ENCODE results near the gene MLIP. TPM values are rescaled to one million over a fixed set of nuclear protein-coding genes. Genes with fewer than 3 reads are reported as not detected.

The MLIP gene
- total RNA-seq, 1 experiment from 2014 or later, result not detected

DNA sequence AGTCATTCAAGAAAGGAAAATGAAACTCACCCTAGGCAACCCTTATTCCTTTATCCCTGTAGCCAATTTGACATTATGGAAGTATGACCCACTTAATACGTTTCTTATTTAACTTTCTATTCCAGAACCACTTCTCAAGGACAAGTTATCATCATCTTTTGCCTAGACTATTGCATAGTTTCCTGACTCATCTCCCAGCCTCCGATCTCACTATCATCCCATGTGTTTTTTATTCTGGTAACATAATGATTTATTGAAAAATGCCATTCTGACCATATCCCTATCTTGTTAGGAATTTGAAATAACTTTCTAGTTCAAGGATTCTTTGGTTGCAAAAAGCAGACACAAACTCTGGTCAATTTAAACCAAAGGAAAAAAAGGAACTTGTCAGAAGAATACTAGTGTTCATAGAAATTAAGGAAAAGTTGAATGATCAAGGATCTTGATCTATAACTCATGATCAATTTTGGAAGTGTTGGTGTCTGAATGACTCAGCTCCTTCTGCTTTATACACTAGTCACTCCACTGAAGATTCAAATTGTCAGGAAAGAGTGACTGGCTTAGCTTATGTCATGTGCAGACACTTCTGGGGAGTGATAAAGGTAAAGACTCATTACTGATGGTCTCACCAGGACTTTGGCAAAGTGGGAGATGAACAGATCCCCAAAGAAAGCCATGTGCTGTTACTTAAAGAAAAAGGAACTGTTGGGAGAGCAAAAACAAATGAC lies 188.5 kb downstream of the MLIP start:
- H3K4me3 Mint-ChIP-seq, result no peak overlapping the region
- ATAC-seq (no peak), DNase-seq (ENCODE audit: low spot score) (no peak)
- CTCF ChIA-PET, result no interaction called here
- H3K9me3 Mint-ChIP-seq, result peaks cover 6% of the 10 kb centered on the region
- no peaks in the 10 kb centered on the region for H3K27me3 Mint-ChIP-seq (ENCODE audit: low read depth)
- POLR2A ChIA-PET, result no interaction called here
- TF ChIP-seq HMGA2 (CRISPR knock-in tag; IDR thresholded peaks at IDR 0.05), result no peak
- TF ChIP-seq JAZF1 (CRISPR knock-in tag; IDR thresholded peaks at IDR 0.05), result no peak
- no peak for TF ChIP-seq RORB (CRISPR knock-in tag; IDR thresholded peaks at IDR 0.05)
- no peak for TF ChIP-seq ZNF219 (CRISPR knock-in tag; IDR thresholded peaks at IDR 0.05; ENCODE audit: borderline replicate concordance)
- TF ChIP-seq, protein P1, sequence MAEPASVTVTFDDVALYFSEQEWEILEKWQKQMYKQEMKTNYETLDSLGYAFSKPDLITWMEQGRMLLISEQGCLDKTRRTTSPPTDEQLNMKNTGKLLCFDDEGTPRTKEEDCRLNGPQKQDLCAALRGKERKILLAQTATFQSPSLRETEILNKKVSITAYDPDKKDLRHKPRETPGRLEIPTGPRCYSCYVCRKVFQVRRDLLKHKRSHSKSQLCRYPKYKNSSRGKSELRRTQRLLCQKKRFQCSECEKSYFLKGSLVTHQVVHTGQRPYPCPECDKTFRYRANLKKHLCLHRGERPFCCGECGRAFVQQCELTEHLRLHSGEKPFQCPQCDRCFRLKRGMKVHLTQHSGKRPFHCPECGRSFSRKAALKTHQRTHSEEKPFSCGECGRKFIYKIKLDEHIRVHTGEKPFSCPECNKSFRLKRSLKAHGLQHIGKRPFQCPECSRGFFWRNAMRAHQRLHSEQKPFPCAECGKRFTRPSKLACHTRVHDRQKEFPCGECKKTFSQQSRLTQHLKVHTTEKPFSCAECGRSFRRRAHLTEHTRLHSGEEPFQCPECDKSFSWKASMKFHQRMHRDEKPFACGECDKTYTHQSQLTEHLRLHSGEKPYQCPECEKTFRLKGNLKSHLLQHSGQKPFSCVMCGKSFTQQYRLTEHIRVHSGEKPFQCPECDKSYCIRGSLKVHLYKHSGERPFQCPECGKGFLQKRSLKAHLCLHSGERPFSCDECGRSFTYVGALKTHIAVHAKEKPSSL (CRISPR knock-in tag; conservative IDR thresholded peaks at IDR 0.05), result no peak
- TF ChIP-seq NR3C1 (CRISPR knock-in tag; conservative IDR thresholded peaks at IDR 0.05; ENCODE audit: low read depth), result no peak
- no peak for TF ChIP-seq TP53 (CRISPR knock-in tag; IDR thresholded peaks at IDR 0.05)
- no peak for TF ChIP-seq CREM (CRISPR knock-in tag; IDR thresholded peaks at IDR 0.05)
- TF ChIP-seq ZNF317 (CRISPR knock-in tag; IDR thresholded peaks at IDR 0.05; ENCODE audit: borderline replicate concordance, low read depth), result no peak
- TF ChIP-seq GRHL2 (CRISPR knock-in tag; IDR thresholded peaks at IDR 0.05; ENCODE audit: insufficient replicate concordance, severe bottlenecking), result no peak
- no peak for TF ChIP-seq FOXK1 (CRISPR knock-in tag; IDR thresholded peaks at IDR 0.05)
- TF ChIP-seq NFYB (CRISPR knock-in tag; conservative IDR thresholded peaks at IDR 0.05; ENCODE audit: low read depth), result no peak
- TF ChIP-seq ZNF512 (CRISPR knock-in tag; IDR thresholded peaks at IDR 0.05; ENCODE audit: borderline replicate concordance), result no peak
- no peak for TF ChIP-seq ATF2 (CRISPR knock-in tag; IDR thresholded peaks at IDR 0.05; ENCODE audit: borderline replicate concordance, low read depth)
- TF ChIP-seq, protein P2, sequence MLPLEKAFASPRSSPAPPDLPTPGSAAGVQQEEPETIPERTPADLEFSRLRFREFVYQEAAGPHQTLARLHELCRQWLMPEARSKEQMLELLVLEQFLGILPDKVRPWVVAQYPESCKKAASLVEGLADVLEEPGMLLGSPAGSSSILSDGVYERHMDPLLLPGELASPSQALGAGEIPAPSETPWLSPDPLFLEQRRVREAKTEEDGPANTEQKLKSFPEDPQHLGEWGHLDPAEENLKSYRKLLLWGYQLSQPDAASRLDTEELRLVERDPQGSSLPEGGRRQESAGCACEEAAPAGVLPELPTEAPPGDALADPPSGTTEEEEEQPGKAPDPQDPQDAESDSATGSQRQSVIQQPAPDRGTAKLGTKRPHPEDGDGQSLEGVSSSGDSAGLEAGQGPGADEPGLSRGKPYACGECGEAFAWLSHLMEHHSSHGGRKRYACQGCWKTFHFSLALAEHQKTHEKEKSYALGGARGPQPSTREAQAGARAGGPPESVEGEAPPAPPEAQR (CRISPR knock-in tag; IDR thresholded peaks at IDR 0.05), result no peak
- TF ChIP-seq MYBL2 (CRISPR knock-in tag; IDR thresholded peaks at IDR 0.05), result no peak
- TF ChIP-seq E2F1 (CRISPR knock-in tag; IDR thresholded peaks at IDR 0.05), result no peak
- no peak for TF ChIP-seq AFF4 (CRISPR knock-in tag; IDR thresholded peaks at IDR 0.05; ENCODE audit: borderline replicate concordance)
- TF ChIP-seq TEAD1 (CRISPR knock-in tag; IDR thresholded peaks at IDR 0.05), result no peak
- TF ChIP-seq, protein P3, sequence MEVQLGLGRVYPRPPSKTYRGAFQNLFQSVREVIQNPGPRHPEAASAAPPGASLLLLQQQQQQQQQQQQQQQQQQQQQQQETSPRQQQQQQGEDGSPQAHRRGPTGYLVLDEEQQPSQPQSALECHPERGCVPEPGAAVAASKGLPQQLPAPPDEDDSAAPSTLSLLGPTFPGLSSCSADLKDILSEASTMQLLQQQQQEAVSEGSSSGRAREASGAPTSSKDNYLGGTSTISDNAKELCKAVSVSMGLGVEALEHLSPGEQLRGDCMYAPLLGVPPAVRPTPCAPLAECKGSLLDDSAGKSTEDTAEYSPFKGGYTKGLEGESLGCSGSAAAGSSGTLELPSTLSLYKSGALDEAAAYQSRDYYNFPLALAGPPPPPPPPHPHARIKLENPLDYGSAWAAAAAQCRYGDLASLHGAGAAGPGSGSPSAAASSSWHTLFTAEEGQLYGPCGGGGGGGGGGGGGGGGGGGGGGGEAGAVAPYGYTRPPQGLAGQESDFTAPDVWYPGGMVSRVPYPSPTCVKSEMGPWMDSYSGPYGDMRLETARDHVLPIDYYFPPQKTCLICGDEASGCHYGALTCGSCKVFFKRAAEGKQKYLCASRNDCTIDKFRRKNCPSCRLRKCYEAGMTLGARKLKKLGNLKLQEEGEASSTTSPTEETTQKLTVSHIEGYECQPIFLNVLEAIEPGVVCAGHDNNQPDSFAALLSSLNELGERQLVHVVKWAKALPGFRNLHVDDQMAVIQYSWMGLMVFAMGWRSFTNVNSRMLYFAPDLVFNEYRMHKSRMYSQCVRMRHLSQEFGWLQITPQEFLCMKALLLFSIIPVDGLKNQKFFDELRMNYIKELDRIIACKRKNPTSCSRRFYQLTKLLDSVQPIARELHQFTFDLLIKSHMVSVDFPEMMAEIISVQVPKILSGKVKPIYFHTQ (CRISPR knock-in tag; IDR thresholded peaks at IDR 0.05), result no peak
- no peak overlapping the region for H3K27ac Mint-ChIP-seq
- no peaks in the 10 kb centered on the region for H3K36me3 Mint-ChIP-seq
- H3K4me1 Mint-ChIP-seq, result peaks cover 9% of the 10 kb centered on the region
